DND-41 (cell line): Measurements from ENCODE around the gene TNFRSF19.

Source experiments
- ATAC-seq: fragments of 200-7000 bp; cut with Tn5 transposase; 3 replicates; pipeline ENCODE4 v1.9.1; 2021; ENCODE audit warnings: low read depth; ENCODE audit not compliant: insufficient read depth
- DNase-seq: peaks from one replicate; pipeline ENCODE4 v3.0.0-alpha.2; 2020
- H2AFZ ChIP-seq: 2 replicates; pipeline ENCODE4 v1.6.0; 2012; ENCODE audit warnings: low read depth, low read length
- H3K27ac ChIP-seq: 2 replicates; pipeline ENCODE4 v1.5.1; 2012; ENCODE audit warnings: low read length, inconsistent platforms
- H3K27me3 ChIP-seq: fragments of 200-600 bp; sonication (generic); 2 replicates; pipeline ENCODE4 v1.6.0; 2012; ENCODE audit warnings: low read length, mild to moderate bottlenecking, inconsistent platforms; ENCODE audit not compliant: insufficient read depth, poor library complexity
- H3K36me3 ChIP-seq: 2 replicates; pipeline ENCODE4 v1.5.1; 2012; ENCODE audit warnings: low read length, inconsistent platforms; ENCODE audit not compliant: insufficient read depth
- H3K4me1 ChIP-seq: 2 replicates; pipeline ENCODE4 v1.5.1; 2012; ENCODE audit warnings: mild to moderate bottlenecking, low read length; ENCODE audit not compliant: insufficient read depth
- H3K4me2 ChIP-seq: 2 replicates; pipeline ENCODE4 v1.6.0; 2012; ENCODE audit warnings: mild to moderate bottlenecking, moderate library complexity, low read length, inconsistent platforms; ENCODE audit not compliant: insufficient read depth
- H3K4me3 ChIP-seq, 2 experiments: fragments of 200-600 bp in 1 of 2; shearing (Covaris generic) in 1 of 2; 2 replicates each; pipeline ENCODE4 v1.5.1; 2012 to 2016; ENCODE audit warnings: inconsistent platforms in 2 of 2, low read length in 2 of 2, mild to moderate bottlenecking in 2 of 2, low read depth in 1 of 2, moderate library complexity in 1 of 2
- H3K79me2 ChIP-seq: 2 replicates; pipeline ENCODE4 v1.6.0; 2012; ENCODE audit warnings: low read length, inconsistent platforms; ENCODE audit not compliant: insufficient read depth
- H3K9ac ChIP-seq: 2 replicates; pipeline ENCODE4 v1.6.0; 2012; ENCODE audit warnings: low read depth, mild to moderate bottlenecking, inconsistent platforms, low read length, moderate library complexity
- H3K9me3 ChIP-seq: 2 replicates; pipeline ENCODE4 v1.5.1; 2012; ENCODE audit warnings: low read length, moderate library complexity, mild to moderate bottlenecking, inconsistent platforms; ENCODE audit not compliant: insufficient read depth, severe bottlenecking
- H4K20me1 ChIP-seq: 2 replicates; pipeline ENCODE4 v1.6.0; 2012; ENCODE audit warnings: low read length; ENCODE audit not compliant: insufficient read depth
- EZH2 ChIP-seq: IDR thresholded peaks from 3 replicates; pipeline ENCODE4 v1.6.1; 2012; ENCODE audit warnings: borderline replicate concordance, low read depth, mild to moderate bottlenecking, moderate library complexity, low read length, inconsistent platforms; ENCODE audit not compliant: severe bottlenecking
- TF ChIP-seq, protein P1 (sequence below): IDR thresholded peaks from 2 replicates; pipeline ENCODE4 v1.5.1; 2012; ENCODE audit warnings: borderline replicate concordance, low read length, moderate library complexity, mild to moderate bottlenecking; ENCODE audit not compliant: poor library complexity, severe bottlenecking; ENCODE audit errors: extremely low read depth

TNFRSF19 gene

DNA sequence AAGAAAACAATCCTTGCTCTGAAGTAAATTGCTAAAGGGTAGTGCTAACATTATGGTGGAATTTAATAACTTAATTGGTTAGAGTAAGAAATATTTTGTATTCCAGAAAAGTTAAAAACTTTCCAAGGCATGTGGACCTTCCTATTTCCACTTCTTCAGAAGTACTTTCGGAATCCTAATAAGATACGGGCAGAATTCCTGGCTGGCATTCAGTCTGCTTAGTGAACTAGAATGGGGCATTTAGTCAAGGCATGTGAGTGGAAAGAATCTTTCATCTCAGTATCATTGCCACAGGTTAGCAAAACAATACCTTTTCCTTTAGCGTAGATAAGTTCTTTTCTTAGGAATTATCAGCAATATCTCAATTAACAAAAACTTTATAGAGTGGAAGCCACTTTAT is 85.1 kb downstream of the TNFRSF19 start:
- Histone ChIP-seq H3K27me3 (no peaks in the 10 kb centered on the region), H3K9ac (no peak overlapping the region), H3K4me3 (no peak overlapping the region), H4K20me1 (no peaks in the 10 kb centered on the region), H2AFZ (no peak overlapping the region), H3K4me1 (no peaks in the 10 kb centered on the region), H3K36me3 (no peaks in the 10 kb centered on the region), H3K9me3 (no peaks in the 10 kb centered on the region), H3K79me2 (no peaks in the 10 kb centered on the region), H3K27ac (no peak overlapping the region), H3K4me2 (no peak overlapping the region)
- no peak for ATAC-seq
- no peak for TF ChIP-seq EZH2
- TF ChIP-seq, protein P1, sequence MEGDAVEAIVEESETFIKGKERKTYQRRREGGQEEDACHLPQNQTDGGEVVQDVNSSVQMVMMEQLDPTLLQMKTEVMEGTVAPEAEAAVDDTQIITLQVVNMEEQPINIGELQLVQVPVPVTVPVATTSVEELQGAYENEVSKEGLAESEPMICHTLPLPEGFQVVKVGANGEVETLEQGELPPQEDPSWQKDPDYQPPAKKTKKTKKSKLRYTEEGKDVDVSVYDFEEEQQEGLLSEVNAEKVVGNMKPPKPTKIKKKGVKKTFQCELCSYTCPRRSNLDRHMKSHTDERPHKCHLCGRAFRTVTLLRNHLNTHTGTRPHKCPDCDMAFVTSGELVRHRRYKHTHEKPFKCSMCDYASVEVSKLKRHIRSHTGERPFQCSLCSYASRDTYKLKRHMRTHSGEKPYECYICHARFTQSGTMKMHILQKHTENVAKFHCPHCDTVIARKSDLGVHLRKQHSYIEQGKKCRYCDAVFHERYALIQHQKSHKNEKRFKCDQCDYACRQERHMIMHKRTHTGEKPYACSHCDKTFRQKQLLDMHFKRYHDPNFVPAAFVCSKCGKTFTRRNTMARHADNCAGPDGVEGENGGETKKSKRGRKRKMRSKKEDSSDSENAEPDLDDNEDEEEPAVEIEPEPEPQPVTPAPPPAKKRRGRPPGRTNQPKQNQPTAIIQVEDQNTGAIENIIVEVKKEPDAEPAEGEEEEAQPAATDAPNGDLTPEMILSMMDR, result no peak
- no peak for DNase-seq

DNA sequence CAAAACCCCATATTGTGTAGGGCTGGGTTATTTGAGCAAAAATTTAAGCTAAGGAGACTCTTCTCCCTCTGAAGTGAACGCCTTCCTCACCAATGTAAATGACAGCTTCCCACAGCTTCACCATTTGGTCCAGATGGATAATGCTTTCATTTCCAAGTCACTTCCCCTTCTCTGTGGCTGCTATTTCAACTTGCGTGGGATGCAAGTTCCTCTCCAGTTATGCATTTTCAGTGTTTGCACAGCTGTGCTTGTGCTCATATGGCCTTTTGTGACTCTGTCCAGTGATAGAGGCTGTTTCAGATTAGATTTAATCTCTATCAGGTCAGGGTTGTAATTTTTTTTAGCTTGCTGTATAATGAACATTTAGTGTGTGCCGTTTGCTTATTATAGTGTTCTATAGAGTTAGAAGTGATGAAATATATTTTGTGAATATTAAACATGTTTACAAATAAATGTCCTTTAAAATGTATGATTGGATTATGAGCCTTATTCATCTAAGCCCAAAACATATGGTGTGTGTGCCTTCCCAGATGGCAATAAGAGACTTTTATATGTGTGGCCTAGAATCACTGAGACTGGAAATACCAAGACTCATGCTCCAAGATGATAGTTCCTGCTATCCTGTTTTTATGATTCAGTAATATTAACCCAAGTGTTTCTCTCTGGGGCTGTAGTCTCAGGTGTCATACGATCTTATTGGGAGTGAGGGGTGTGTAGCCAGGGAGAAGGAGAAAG is 86.6 kb downstream of the TNFRSF19 start:
- Histone ChIP-seq H3K4me1 (no peaks in the 10 kb centered on the region), H3K27ac (no peak overlapping the region), H2AFZ (no peak overlapping the region), H4K20me1 (no peaks in the 10 kb centered on the region), H3K9ac (no peak overlapping the region), H3K27me3 (no peaks in the 10 kb centered on the region), H3K36me3 (no peaks in the 10 kb centered on the region), H3K4me3 (no peak overlapping the region), H3K9me3 (no peaks in the 10 kb centered on the region), H3K79me2 (no peaks in the 10 kb centered on the region), H3K4me2 (no peak overlapping the region)
- TF ChIP-seq, protein P1, result no peak
- TF ChIP-seq EZH2, result no peak
- DNase-seq, result no peak
- no peak for ATAC-seq

DNA sequence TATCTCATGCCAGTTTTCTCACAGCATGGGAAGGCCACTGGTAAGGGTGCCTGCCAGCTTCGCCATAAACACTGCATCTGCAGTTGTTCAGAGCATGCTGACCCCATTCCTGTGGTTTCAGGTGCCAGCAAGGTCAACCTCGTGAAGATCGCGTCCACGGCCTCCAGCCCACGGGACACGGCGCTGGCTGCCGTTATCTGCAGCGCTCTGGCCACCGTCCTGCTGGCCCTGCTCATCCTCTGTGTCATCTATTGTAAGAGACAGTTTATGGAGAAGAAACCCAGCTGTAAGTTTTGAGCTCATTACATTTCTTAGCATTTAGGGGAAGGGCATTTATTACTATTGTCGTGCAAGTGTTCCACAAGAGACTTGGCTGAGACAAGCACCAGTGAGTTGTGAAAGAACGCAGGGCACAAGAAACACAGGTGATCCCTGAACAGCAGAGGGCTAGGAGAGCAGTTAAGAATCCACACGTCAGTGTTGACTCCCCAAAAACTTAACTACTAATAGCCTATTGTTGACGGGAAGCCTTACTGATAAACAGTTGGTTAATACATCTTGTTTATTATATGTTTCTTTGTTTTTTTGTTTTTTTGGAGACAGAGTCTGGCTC is 88.8 kb downstream of the TNFRSF19 start:
- H2AFZ ChIP-seq, result no peak overlapping the region
- no peaks in the 10 kb centered on the region for H3K9me3 ChIP-seq
- DNase-seq (no peak), ATAC-seq (no peak)
- no peak overlapping the region for H3K4me2 ChIP-seq
- H3K4me3 ChIP-seq, result no peak overlapping the region
- no peaks in the 10 kb centered on the region for H3K79me2 ChIP-seq
- no peaks in the 10 kb centered on the region for H3K4me1 ChIP-seq
- no peaks in the 10 kb centered on the region for H3K27me3 ChIP-seq
- no peaks in the 10 kb centered on the region for H4K20me1 ChIP-seq
- no peak overlapping the region for H3K9ac ChIP-seq
- H3K27ac ChIP-seq, result no peak overlapping the region
- H3K36me3 ChIP-seq, result no peaks in the 10 kb centered on the region
- TF ChIP-seq, protein P1, result no peak
- no peak for TF ChIP-seq EZH2
